COLO829 (cell line): Measurements from ENCODE around the gene TMEM235.
"Not testable (repeated sequence)": the region's sequence is repeated elsewhere in the genome, so short reads cannot be mapped to it uniquely, and the experiment has no call there.

Experiments
- DNase-seq: peaks from one replicate; pipeline ENCODE4 v3.0.0; 2012; ENCODE audit warnings: low spot score

The TMEM235 gene

DNA sequence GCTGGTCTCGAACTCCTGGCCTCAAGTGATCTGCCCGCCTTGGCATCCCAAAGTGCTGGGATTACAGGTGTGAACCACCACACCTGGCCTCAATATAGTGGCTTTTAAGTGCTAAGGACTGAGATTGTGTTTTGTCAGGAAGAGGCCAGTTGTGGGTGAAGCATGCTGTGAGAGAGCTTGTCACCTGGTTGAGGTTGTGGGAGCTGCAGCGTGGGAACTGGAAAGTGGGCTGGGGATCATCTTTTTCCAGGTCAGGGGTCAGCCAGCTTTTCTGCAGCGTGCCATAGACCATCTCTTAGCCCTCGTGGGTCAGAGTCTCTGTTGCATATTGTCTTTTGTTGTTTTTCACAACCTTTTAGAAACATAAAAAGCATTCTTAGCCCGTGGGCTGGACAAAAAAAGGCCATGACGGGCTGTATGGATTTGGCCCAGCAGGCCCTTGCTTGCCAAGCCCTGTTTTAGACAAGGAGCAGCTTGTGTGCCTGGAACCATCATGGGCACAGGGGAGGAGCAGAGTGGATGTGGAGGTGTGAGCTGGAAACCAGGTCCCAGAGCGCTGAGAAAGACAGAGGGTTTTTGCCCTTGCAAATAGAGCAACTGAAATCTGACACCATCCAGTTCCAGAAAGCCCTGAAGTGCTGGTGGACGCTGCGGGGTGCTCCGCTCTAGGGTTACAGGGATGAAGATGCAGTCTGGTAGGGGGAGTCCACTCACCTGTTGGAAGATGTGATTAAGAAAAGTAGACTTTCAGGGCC is 11.9 kb upstream of the TMEM235 start:
- DNase-seq: no peak

DNA sequence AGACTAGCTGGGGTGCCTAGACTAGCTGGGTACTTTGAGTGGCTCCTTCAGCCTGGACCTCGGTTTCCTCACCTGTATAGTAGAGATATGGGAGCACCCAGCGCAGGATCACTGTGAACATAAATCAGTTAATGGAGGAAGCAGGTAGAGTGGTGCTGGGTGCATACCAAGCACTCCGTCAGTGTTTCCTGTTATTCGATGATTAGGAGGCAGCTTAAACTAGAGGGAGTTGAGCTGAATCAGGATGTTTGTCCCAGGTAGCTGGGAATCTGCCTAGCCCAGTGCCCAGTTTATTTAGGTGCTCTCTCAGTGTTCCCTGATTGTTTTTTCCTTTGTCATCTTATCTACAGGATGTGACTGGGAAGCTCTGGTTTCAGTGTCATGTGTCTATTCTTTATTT is 8.4 kb upstream of the TMEM235 start:
- DNase-seq: no peak

DNA sequence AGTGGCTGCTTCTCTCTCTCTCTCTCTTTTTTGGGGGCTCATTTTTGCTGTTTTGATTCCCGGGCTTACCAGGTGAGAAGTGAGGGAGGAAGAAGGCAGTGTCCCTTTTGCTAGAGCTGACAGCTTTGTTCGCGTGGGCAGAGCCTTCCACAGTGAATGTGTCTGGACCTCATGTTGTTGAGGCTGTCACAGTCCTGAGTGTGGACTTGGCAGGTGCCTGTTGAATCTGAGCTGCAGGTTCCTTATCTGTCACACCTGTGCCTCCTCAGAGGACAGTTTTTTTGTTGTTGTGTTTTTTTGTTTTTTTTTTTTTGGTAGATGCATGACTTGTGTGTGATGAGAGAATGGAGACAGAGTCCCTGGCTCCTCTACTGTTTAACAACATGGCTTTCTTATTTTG is 7.7 kb upstream of the TMEM235 start:
- no peak for DNase-seq

GRCh38 chr17:78224231-78225087 is 7.0 kb upstream of the TMEM235 start:
- DNase-seq: no peak

DNA sequence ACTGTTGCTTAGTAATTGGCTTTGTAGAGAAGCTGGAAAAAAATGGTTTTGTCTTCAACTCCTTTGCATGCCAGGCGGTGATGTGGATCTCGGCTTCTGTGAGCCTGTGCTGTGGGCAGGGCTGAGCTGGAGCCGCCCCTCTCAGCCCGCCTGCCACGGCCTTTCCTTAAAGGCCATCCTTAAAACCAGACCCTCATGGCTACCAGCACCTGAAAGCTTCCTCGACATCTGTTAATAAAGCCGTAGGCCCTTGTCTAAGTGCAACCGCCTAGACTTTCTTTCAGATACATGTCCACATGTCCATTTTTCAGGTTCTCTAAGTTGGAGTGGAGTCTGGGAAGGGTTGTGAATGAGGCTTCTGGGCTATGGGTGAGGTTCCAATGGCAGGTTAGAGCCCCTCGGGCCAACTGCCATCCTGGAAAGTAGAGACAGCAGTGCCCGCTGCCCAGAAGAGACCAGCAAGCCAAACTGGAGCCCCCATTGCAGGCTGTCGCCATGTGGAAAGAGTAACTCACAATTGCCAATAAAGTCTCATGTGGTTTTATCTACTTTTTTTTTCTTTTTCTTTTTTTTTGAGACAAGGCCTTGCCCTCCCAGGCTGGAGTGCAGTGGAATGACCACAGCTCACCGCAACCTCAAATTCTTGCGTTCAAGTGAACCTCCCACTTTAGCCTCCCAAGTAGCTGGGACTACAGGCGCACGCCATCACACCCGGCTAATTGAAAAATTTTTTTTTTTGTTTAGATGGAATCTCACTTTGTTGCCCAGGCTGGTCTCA is 6.2 kb upstream of the TMEM235 start:
- no peak for DNase-seq

DNA sequence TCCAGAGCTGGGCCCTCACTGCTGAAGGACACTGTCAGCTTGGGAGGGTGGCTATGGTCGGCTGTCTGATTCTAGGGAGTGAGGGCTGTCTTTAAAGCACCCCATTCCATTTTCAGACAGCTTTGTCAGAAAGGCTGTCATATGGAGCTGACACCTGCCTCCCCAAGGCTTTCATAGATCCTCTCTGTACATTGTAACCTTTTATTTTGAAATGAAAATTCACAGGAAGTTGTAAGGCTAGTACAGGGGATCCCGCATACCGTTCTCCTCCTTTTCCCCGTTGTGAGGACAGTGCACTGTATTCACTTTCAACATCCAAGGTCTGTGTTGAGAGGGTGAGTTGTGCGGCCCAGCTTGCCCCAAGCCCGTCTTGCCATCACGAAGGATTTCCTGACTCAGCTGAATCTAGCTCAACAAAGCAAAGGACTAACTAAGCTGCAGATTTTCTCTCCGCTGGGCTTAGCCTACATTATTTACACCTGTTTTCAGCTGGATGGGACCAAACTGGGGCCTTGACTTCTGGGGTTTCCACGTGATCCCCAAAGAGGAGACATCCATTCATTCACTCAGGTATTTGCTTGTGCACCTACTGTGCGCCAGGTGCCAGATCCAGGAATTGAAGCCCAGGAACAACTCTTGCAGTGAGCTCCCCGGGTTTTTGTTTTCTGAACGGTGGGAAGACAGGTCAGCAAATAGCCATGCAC is 5.2 kb upstream of the TMEM235 start:
- no peak for DNase-seq

DNA sequence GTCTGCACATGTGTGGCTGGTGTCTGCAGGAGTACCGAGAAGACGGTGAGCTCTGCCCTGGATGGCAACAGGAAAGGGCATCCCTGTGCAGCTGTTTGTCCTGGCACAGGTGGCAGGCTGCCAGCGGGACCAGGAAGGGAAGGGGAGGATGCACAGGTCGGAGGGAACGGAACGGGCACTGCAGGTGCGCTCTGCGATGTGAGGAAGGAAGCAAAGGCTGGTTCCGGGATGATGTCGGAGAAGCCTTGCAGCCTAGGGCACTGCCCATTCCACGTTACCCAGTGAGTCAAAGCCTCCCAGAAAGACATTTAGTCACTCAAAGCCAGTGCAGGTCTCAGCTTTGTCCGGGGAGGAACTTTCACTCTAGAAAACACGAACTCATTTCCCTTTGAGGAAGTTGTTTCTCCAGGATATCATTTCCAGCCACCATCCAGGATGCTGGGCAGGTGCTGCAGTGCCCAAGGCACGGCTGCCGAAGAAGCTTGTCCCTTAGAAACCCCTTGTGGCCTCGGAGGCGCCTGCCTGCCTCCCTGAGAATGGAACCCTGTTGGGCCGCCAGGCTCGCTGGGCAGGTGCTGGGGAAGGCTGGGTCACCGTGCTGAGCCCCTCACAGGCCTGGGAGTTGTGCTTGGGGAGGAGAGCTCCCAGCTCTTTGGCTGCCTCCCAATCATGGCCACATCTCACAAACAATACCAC is 4.5 kb upstream of the TMEM235 start:
- no peak for DNase-seq

DNA sequence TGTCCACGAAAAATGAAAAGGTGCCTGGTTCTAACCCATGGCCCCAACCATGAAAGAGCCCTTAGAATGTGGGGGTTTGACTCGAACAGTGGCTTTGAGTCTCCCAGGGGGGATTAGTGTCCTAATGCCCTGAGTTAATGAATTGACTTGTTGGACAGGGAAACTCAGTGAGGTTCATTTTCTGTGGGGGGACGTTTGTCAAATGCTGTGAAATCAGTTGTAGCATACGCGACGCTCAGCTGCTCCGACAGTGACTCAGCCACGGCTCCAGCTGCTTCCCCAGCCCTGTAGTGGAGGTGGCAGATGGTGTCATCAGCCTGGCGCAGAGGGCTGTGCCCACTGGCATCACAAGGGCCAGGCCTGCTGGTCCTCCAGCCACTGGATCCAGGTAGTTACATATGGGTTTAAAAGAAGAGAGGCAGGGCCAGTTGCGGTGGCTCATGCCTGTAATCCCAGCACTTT is 3.9 kb upstream of the TMEM235 start:
- DNase-seq: no peak

DNA sequence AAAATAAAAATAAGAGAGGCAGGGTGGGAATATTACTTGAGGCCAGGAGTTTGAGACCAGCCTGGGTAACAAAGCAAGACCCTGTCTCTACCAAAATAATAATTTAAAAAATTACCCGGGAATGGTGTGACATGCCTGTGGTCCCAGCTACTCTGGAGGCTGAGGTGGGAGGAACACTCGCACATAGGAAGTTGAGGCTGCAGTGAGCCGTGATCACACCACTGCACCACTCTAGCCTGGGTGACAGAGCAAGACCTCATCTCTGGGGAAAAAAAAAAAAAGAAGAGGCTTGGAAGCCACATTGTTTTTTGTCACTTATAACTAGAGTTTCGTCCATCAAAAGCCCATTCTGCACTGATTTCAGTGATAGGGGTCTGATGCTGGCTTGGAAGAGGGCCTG is 3.3 kb upstream of the TMEM235 start:
- no peak for DNase-seq

DNA sequence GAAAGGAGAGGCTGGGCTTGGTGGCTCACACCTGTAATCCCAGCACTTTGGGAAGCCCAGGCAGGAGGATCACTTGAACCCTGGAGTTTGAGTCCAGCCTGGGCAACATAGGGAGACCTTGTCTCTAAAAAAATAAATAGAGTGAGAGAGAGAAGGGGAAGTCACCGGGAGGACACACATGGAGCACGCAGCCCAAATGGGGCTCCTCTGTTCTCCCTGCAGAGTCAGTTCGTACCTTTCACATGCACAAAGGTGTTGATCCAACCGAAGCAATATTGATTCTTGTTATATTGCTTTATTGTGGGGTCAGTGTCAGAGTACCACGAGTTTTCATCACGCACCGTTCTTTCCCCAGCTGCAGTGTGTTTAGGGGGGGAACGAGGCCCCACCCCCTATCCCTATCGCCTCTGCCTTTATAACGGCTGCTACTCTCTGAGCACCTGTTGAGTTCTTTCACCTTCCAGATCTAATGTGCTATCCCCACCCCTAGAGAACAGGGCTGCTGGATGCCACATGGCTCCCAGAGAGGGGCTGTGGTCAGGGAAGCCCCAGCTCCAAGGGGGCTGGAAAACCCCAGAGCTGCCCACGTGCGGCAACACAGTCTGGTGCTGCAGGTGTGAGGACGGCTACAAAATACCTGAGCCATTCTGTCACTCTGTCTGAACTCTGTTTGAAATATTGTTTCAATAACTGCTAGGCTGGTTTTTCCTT is 1.0 kb upstream of the TMEM235 start:
- no peak for DNase-seq

DNA sequence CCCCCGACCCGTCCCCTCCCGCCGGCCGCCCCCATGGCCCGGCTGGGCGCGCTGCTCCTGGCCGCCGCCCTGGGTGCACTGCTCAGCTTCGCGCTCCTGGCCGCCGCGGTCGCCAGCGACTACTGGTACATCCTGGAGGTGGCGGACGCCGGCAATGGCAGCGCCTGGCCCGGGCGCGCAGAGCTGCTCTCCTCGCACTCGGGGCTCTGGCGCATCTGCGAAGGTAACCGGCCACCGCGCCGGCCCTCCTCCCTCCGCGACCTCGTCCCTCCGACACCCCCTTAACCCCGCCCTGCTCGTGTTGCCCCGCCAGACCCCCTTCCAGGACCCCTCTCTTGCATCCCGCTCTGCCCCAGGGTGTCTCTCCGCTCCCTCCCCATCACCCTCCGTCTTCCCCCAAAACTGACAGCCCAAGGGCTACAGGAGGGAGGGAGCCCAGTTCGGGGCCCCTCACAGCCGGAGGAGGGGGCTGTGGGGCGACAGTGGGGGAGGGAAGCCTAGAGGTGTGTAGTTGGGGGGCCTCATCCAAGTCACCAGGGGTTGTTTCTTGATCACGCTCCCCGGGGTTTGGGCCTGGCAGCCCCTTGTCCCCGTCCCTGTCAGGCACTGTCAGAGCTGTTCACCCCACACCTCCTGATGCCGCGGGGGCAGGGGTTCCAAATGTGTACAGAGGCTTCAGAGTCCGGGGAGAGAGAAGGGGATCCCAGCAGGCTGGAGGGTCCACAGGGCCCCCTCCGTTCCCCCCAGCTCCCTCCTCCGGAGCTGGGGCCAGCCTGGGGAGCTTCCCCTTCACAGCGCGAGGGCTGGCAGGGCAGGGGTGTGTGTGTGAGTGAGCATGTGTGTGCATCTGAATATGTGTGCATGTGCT is 794 bp downstream of the TMEM235 start:
- DNase-seq: no peak

DNA sequence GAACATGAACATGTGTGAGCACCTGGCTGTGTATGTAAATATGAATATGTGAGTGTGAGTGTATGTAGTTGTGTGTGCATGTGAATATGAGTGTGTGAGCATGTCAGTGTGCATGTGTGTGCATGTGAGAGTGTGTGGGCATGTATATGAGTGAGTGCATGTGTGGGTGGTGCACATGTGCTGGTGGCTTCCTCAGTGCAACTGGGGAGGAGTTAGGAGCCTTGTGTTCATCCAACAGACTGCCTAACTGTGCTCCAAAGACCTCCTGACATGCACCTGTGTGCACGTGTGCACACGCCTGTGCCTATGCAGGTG is 1.4 kb downstream of the TMEM235 start:
- DNase-seq: no peak

GRCh38 chr17:78233678-78234077 is 2.2 kb downstream of the TMEM235 start:
- no peak for DNase-seq

- DNase-seq: no peak
Observed at GRCh38 chr17:78234261-78234865, 2.9 kb downstream of the TMEM235 start.

GRCh38 chr17:78235022-78235421 is 3.6 kb downstream of the TMEM235 start:
- DNase-seq: not testable (repeated sequence)

- no peak for DNase-seq
Observed at GRCh38 chr17:78235885-78236284, 4.5 kb downstream of the TMEM235 start.

DNA sequence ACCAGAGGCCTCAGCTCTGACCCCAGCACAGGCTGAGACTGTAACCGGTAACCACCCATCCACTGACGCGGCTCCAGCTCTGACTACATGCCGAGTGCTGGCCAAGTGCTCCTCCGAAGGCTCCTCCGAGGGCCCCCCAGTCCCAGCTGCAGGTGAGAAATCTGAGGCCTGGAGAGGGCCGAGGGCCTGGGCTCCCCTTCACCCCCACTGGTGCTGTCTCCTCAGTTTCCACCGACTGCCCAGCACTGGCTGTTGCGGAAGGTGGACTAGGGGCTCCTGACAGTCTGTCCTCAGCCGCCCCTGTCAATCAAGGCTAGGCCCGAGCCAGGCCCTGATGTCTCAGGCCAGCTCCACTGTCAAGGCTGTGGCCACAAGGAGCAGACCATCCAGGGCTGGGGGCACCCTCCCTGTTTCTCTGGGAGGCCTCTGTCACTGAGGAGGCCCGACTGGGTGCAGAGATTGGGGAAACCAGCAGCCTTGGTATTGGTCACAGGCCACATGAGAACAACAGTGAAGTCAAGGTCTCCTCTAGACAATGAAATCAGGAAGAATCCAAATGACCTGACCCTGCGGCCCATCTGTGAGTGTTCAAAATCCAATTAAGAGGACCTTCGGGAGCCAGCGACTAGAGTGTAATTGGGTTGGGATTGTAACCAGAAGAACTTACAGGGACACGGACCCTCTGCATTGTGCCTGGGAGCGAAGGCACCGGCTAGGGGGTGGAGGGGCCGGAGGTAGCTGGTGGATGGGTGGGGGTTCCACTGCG is 5.1 kb downstream of the TMEM235 start:
- no peak for DNase-seq

DNA sequence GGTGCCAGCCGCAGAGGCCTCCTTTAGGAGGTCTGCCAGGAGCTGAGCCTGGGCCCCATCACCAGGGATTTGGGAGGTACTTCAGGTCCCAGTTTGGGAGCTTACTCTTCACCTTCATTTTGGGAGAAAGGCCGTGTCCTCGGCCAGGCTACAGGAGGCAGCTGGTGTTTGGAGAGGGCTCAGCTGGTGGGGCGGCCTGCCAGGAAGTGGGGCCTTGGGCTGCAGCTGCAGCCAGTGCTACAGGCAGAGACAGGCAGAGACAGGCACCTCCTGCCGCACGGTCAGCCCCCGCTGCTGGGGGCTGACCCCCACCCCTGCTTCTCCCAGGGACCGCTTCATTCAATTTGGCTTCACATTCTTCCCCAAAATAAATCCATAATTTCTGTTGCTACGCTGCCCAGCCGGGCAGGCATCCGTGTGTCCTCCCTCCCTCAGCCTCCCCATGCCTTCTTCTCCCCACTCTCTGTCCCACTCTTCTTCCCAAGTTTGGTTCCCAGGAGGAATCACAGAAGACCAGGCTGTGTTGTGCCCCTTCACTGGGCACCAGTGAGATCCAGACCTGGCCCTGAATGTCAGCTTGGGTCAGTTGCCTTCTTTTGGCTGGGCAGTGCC is 6.1 kb downstream of the TMEM235 start:
- DNase-seq: no peak
